Stimulated activated effector memory CD8-positive, alpha-beta T cell treated with anti-CD3 and anti-CD28 coated beads, Interleukin-12 subunit alpha, Interleukin-12 subunit beta, amount 100 ng/mL, for 72 hours (primary cell): Measurements from ENCODE around the gene AIFM3.

Experiments used
- ATAC-seq: fragments of 150-1000 bp; cut with Tn5 transposase; 2 replicates; pipeline ENCODE4 v1.10.0; 2021
- DNase-seq, 2 donors: peaks; one replicate each; pipeline ENCODE4 v3.0.0; 2021 to 2022; ENCODE audit warnings: low spot score in 2 of 2
- H3K27ac Mint-ChIP-seq: one replicate; pipeline ENCODE4 v1.8.0; 2022; ENCODE audit warnings: mild to moderate bottlenecking, mixed read lengths
- H3K36me3 Mint-ChIP-seq: one replicate; pipeline ENCODE4 v1.8.0; 2022; ENCODE audit warnings: mild to moderate bottlenecking, mixed read lengths
- H3K4me1 Mint-ChIP-seq: one replicate; pipeline ENCODE4 v1.8.0; 2022; ENCODE audit warnings: mixed read lengths
- H3K4me3 Mint-ChIP-seq: one replicate; pipeline ENCODE4 v1.8.0; 2022; ENCODE audit warnings: mild to moderate bottlenecking, mixed read lengths
- H3K9me3 Mint-ChIP-seq: one replicate; pipeline ENCODE4 v1.8.0; 2022; ENCODE audit warnings: mixed read lengths

AIFM3 gene

DNA sequence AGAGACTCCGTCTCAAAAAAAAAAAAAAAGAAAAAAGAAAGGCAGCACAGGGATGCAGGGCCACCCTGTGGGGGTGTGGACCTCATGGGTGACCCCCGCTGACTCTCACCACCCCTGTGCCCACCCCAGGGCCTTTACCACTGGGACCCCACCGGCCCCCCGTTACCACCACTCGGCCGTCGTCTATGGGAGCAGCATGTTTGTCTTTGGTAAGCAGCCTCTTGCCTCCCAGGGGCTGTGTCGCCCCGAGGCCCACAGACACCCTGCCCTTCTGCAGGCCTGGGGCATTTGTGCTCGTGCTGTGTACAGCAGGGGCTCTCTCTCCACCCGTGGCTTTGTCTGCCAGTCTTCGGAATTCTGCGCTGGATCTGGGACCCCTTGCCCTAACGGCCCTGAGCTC is 20.3 kb downstream of the AIFM3 start:
- H3K9me3 Mint-ChIP-seq: no peaks in the 10 kb centered on the region
- peaks cover 17% of the 10 kb centered on the region for H3K4me1 Mint-ChIP-seq
- DNase-seq (no peak), ATAC-seq (no peak)
- peaks cover 56% of the 10 kb centered on the region for H3K36me3 Mint-ChIP-seq
- H3K27ac Mint-ChIP-seq: peak overlapping the region; percentile 48
- no peak overlapping the region for H3K4me3 Mint-ChIP-seq

DNA sequence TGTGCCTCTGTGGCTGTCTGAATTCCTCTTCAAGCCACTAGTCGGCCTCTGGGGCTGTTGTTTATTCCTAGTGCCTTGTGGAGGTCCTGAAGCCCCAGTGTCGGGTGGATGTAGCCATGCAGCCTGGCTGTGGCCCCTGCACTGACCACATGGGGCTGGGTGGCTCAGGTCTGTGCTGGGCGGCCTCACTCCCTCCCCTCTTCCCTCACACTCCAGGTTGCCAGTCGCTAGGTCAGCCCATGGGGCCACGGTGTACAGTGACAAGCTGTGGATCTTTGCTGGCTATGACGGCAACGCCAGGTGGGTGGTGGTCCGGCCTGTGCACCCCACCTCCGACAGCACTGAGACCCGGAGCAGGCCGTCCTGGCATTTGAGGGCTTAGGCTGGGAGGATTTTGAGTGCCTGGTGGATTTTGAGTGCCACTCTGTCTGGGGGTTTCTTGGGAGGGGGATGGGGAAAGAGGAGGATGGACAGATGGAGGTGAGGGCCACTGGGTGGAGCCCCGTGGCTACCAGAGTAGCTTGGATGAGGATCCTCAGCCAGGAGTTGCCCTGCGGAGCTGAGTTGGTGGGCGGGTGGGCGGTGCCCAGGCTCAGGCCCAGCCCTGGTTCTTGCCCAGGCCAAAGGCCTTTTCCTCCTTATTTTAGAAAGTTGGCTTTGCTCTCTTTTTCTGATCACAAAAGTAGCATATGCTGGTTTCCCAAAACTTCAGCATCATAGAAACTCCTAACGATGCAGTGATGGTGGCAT is 21.7 kb downstream of the AIFM3 start:
- DNase-seq (no peak), ATAC-seq (no peak)
- H3K4me1 Mint-ChIP-seq: peaks cover 5% of the 10 kb centered on the region
- H3K36me3 Mint-ChIP-seq: peaks cover 52% of the 10 kb centered on the region
- peak overlapping the region; percentile 40 for H3K27ac Mint-ChIP-seq
- H3K4me3 Mint-ChIP-seq: no peak overlapping the region
- no peaks in the 10 kb centered on the region for H3K9me3 Mint-ChIP-seq

DNA sequence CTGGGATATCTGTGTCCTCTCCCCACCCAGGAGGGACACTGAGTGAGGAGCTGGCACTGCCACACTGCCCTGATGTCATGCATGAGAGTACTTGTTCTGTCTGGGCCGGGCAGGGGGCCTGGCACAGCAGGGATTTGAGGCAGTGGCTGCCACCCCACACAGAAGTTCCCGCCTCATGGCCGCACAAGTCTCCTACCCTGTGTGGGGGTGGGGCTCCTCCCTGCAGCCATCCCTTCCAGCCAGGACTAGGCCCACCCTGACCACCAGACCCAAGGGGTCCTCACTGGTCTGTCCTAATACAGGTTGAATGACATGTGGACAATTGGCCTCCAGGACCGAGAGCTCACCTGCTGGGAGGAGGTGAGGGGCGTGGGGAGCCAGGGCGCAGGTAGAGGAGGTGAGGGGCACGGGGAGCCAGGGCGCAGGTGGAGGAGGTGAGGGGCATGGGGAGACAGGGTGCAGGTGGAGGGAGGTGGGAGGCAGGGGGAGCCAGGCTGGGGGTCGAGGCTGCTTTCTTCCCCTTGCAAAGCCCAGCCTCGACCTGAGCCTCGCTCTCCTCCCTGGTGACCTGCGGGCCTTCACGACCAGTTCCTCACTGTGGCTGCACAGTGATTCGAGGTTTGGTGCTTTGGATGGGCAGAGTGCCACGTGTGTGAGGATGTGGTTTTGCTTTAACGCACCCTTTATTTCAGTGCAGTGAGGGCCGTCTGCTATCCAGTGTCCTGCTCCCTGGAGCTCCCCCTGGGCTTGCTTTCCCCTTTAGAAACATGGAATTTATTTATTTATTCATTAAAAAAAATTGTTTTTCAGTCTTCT is 22.5 kb downstream of the AIFM3 start:
- H3K36me3 Mint-ChIP-seq: peaks cover 46% of the 10 kb centered on the region
- DNase-seq: no peak
- H3K9me3 Mint-ChIP-seq: no peaks in the 10 kb centered on the region
- peak overlapping the region; percentile 40 for H3K27ac Mint-ChIP-seq
- no peak overlapping the region for H3K4me3 Mint-ChIP-seq
- no peak for ATAC-seq
- no peaks in the 10 kb centered on the region for H3K4me1 Mint-ChIP-seq

GRCh38 chr22:20990184-20991180 is 23.4 kb downstream of the AIFM3 start:
- no peak for DNase-seq
- no peak for ATAC-seq
- no peak overlapping the region for H3K4me3 Mint-ChIP-seq
- peaks cover 50% of the 10 kb centered on the region for H3K36me3 Mint-ChIP-seq
- no peaks in the 10 kb centered on the region for H3K9me3 Mint-ChIP-seq
- no peaks in the 10 kb centered on the region for H3K4me1 Mint-ChIP-seq
- peak overlapping the region; percentile 12 for H3K27ac Mint-ChIP-seq

- peak overlapping the region; percentile 12 for H3K27ac Mint-ChIP-seq
Observed at GRCh38 chr22:20991252-20992055, 24.4 kb downstream of the AIFM3 start.

GRCh38 chr22:20992056-20992442 is 25.0 kb downstream of the AIFM3 start:
- H3K36me3 Mint-ChIP-seq: peaks cover 35% of the 10 kb centered on the region
- no peak overlapping the region for H3K4me3 Mint-ChIP-seq
- DNase-seq: no peak
- H3K9me3 Mint-ChIP-seq: no peaks in the 10 kb centered on the region
- H3K27ac Mint-ChIP-seq: no peak overlapping the region
- H3K4me1 Mint-ChIP-seq: no peaks in the 10 kb centered on the region
- ATAC-seq: no peak

More at GRCh38 chr22:20991252-20992055, 24.4 kb downstream of the AIFM3 start:
- ATAC-seq (no peak), DNase-seq (no peak)
- Mint-ChIP-seq H3K36me3 (peaks cover 41% of the 10 kb centered on the region), H3K4me3 (no peak overlapping the region), H3K4me1 (no peaks in the 10 kb centered on the region), H3K9me3 (no peaks in the 10 kb centered on the region)

DNA sequence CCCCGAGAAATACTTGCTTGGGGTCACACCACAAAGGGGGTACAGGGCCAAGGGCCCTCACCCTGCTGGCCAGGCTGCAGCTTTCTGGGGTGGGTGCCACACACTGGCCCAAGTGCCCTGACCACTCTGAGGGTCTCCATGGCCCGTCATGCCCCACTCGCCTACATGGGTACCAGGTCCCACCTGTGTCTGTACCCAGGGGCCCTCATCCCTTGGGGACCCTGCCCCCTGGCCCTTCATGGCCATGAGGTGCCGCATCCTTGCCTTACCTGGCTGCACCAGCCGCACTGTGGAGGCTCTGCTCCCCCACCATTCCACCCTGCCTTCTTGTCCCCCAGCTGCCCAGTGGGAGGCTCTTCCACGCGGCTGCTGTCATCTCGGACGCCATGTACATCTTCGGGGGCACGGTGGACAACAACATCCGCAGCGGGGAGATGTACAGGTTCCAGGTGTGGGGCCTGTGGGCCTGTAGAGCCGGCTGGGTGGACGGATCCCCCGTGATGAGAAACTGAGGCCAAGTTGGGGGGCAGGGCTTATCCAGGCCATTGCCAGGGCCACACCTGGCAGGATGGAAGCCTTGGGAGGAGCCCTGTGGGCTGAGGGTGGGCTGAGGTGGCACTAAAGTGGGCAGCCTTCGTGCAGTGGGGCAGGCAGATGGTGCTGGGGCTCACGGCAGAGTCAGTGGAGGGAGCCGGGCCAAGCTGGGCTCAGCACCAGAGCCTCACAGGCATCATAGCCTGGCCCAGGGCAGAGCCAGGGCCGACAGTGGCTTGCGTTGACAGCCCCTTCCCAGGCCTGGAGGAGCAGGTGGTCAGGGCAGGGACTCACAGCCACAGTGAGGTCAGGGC is 25.6 kb downstream of the AIFM3 start:
- H3K4me1 Mint-ChIP-seq: no peaks in the 10 kb centered on the region
- no peak overlapping the region for H3K27ac Mint-ChIP-seq
- H3K4me3 Mint-ChIP-seq: no peak overlapping the region
- no peaks in the 10 kb centered on the region for H3K9me3 Mint-ChIP-seq
- ATAC-seq (no peak), DNase-seq (no peak)
- H3K36me3 Mint-ChIP-seq: peaks cover 29% of the 10 kb centered on the region

DNA sequence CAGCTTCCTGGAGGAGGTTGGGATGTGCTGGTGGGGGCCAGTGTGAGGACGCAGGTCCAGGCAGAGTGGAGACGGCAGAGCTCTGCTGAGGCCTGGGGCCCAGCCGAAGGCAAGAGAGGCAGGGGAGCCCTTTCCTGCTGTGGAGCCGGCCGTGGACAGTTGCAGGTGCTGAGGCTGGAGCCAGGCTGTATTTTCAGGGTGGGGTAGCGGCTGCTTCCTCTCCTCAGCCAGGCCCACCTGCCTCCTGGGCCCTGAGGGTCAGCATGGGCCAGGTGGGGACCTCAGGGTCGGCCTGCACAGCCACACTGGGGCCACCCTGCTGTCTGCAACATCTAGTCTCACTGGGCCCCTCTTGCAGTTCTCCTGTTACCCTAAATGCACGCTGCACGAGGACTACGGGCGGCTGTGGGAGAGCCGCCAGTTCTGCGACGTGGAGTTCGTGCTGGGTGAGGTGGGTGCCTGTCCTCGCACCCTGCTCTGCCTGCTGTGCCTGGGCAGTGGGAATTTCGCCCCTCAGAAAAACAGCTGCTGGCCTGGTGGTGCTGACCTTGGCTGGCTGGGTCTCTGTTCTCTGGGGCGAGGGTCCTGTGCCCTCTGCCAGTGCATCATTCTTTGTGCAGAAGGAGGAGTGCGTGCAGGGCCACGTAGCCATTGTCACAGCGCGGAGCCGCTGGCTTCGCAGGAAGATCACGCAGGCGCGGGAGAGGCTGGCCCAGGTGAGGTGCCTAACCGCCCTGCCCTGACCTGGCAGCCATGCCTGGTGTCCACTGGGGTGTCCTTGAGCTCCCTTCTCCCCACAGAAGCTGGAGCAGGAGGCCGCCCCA is 26.5 kb downstream of the AIFM3 start:
- DNase-seq: no peak
- Mint-ChIP-seq H3K9me3 (no peaks in the 10 kb centered on the region), H3K4me3 (no peak overlapping the region), H3K27ac (no peak overlapping the region), H3K4me1 (peaks cover 5% of the 10 kb centered on the region), H3K36me3 (peaks cover 29% of the 10 kb centered on the region)
- ATAC-seq: no peak

DNA sequence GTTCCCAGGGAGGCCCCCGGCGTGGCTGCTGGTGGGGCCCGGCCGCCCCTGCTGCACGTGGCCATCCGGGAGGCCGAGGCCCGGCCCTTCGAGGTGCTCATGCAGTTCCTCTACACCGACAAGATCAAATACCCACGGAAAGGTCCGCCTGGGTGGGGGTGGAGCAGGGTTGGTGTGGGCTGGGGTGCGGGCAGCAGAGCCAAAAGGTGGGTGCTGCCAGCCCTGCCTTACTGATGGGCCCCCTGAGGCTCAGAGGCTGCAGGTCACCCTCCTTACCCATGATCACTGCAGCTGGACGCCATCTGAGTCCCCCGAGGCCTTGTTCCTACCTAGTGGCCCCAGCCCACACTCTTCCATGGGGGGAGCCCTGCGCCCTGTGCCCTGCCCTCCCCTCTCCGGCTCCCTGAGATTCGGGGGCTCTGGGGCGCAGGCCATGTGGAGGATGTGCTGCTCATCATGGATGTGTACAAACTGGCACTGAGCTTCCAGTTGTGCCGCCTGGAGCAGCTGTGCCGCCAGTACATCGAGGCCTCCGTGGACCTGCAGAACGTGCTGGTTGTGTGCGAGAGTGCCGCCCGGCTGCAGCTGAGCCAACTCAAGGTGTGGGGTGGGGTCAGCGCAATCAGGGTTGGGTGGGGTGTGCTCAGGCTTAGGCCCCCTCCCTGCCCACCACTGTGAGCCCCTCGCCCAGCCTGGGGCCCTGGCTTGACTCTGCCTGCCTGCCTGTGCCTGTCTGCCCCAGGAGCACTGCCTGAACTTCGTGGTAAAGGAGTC is 27.3 kb downstream of the AIFM3 start:
- Mint-ChIP-seq H3K4me3 (no peak overlapping the region), H3K36me3 (peaks cover 36% of the 10 kb centered on the region), H3K27ac (no peak overlapping the region), H3K9me3 (no peaks in the 10 kb centered on the region), H3K4me1 (peaks cover 5% of the 10 kb centered on the region)
- no peak for ATAC-seq
- DNase-seq: no peak

DNA sequence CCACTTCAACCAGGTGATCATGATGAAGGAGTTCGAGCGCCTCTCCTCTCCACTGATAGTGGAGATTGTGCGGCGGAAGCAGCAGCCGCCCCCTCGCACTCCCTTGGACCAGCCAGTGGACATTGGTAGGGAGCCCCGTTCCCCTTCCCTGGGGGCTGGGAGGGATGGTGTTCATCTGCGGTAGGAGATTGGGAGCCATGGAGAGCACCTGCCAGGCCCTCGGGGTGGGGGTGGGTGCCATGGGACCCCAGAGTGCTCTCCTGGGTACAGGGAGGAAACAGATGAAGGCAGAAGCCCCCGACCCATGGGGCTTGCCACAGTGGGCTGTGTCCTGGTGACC is 27.8 kb downstream of the AIFM3 start:
- H3K27ac Mint-ChIP-seq: no peak overlapping the region
- H3K36me3 Mint-ChIP-seq: peaks cover 41% of the 10 kb centered on the region
- peaks cover 5% of the 10 kb centered on the region for H3K4me1 Mint-ChIP-seq
- H3K9me3 Mint-ChIP-seq: no peaks in the 10 kb centered on the region
- H3K4me3 Mint-ChIP-seq: no peak overlapping the region
- DNase-seq (no peak), ATAC-seq (no peak)

DNA sequence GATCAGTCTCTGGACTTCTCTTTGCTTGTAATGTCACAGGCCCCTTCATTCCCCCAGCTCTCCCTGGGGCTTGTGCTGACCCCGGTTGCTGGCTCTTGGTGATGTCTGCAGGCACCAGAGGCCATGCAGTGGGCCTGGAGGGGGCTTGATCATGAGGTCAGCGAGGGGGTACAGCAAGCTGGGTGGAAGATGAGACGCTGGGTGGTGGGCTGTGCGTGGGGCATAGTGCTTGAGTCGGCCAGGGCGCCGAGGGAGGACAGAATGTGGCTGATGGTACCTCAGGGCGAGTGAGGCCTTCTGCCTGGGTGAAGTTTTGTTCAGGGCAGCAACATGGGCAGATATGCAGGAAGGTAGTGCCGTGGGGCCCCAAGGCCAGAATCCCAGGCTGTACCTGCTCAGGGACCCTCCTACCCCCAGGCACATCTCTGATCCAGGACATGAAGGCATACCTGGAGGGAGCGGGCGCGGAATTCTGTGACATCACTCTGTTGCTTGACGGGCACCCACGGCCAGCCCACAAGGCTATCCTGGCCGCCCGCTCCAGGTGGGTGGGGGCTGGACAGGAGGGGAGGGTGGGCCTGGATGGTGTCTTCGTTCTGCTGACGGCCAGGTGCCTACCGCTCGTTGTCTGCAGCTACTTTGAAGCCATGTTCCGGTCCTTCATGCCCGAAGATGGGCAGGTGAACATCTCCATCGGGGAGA is 28.4 kb downstream of the AIFM3 start:
- Mint-ChIP-seq H3K4me3 (no peak overlapping the region), H3K9me3 (no peaks in the 10 kb centered on the region), H3K27ac (peak overlapping the region; percentile 68), H3K36me3 (peaks cover 47% of the 10 kb centered on the region), H3K4me1 (peaks cover 11% of the 10 kb centered on the region)
- DNase-seq (no peak), ATAC-seq (no peak)

DNA sequence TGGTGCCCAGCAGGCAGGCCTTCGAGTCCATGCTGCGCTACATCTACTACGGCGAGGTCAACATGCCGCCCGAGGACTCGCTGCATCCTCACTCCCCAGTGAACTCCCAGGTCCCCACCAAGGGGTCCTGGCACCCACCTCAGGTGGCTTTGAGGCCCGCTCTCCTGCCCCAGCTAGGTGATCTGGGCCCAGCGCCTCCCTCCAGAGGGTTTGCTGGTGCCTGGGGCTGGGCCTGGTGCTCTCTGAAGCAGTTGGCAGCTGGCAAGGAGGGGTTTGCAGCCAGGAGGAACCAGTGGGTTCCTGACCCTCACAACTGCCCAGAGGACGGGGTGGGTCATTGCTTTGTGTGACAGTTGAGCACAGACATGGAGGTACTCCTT is 29.0 kb downstream of the AIFM3 start:
- Mint-ChIP-seq H3K4me1 (peaks cover 17% of the 10 kb centered on the region), H3K36me3 (peaks cover 52% of the 10 kb centered on the region), H3K9me3 (no peaks in the 10 kb centered on the region), H3K27ac (peak overlapping the region; percentile 68), H3K4me3 (no peak overlapping the region)
- no peak for ATAC-seq
- no peak for DNase-seq
